HCT116 (cell line): ENCODE measurements around the gene TANGO6.

ENCODE experiments used
- EZH2phosphoT487 ChIP-seq: fragments of 200-600 bp; IDR thresholded peaks from 2 replicates; pipeline ENCODE4 v1.6.1; 2018; ENCODE audit warnings: antibody characterized with exemption, borderline replicate concordance
- POLR2A ChIP-seq: IDR thresholded peaks from 2 replicates; pipeline ENCODE4 v1.7.0; 2011; ENCODE audit warnings: borderline replicate concordance; ENCODE audit not compliant: insufficient read depth, insufficient read length; ENCODE audit errors: extremely low read depth
- TF ChIP-seq, protein P1 (sequence below), 3 experiments: fragments of 200-600 bp in 1 of 3; sonication (generic) in 1 of 3; IDR thresholded peaks in 2 of 3; conservative IDR thresholded peaks in 1 of 3; 2 replicates each; pipeline ENCODE4 v1.5.1; 2012 to 2017; ENCODE audit warnings: low read depth in 2 of 3, low read length in 2 of 3, antibody characterized with exemption in 1 of 3, borderline replicate concordance in 1 of 3, control low read depth in 1 of 3, mild to moderate bottlenecking in 1 of 3, mixed read lengths in 1 of 3, mixed run types in 1 of 3, moderate library complexity in 1 of 3; ENCODE audit not compliant: insufficient read depth in 1 of 3

- TF ChIP-seq, protein P1, sequence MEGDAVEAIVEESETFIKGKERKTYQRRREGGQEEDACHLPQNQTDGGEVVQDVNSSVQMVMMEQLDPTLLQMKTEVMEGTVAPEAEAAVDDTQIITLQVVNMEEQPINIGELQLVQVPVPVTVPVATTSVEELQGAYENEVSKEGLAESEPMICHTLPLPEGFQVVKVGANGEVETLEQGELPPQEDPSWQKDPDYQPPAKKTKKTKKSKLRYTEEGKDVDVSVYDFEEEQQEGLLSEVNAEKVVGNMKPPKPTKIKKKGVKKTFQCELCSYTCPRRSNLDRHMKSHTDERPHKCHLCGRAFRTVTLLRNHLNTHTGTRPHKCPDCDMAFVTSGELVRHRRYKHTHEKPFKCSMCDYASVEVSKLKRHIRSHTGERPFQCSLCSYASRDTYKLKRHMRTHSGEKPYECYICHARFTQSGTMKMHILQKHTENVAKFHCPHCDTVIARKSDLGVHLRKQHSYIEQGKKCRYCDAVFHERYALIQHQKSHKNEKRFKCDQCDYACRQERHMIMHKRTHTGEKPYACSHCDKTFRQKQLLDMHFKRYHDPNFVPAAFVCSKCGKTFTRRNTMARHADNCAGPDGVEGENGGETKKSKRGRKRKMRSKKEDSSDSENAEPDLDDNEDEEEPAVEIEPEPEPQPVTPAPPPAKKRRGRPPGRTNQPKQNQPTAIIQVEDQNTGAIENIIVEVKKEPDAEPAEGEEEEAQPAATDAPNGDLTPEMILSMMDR (IDR thresholded peaks at IDR 0.05 in 2 of 3, conservative IDR thresholded peaks at IDR 0.05 in 1 of 3; ENCODE audit: borderline replicate concordance in 1 of 3, insufficient read depth in 1 of 3, low read depth in 2 of 3, low read length in 2 of 3), result no peak
- no peak for TF ChIP-seq EZH2phosphoT487
- TF ChIP-seq POLR2A, result no peak
Observed at GRCh38 chr16:69031877-69032301, 188.6 kb downstream of the TANGO6 start.
